GM23248 (cell line): ENCODE measurements around the gene PRKCQ. TPM values are rescaled to one million over a fixed set of nuclear protein-coding genes. Genes with fewer than 3 reads are reported as not detected.

Experiments used
- DNase-seq: peaks from one replicate; pipeline ENCODE4 v3.0.0-alpha.2; 2015
- H2AFZ ChIP-seq: fragments of 200-600 bp; sonication (generic); 2 replicates; pipeline ENCODE4 v1.6.1; 2016; ENCODE audit warnings: antibody characterized with exemption
- H3F3A ChIP-seq: fragments of 200-600 bp; sonication (generic); 2 replicates; pipeline ENCODE4 v1.6.1; 2016; ENCODE audit warnings: mild to moderate bottlenecking, antibody characterized with exemption, mixed run types; ENCODE audit not compliant: insufficient read depth
- H3K27ac ChIP-seq: fragments of 200-600 bp; sonication (generic); 2 replicates; pipeline ENCODE4 v1.5.1; 2016; ENCODE audit warnings: mild to moderate bottlenecking
- H3K27me3 ChIP-seq: fragments of 200-600 bp; sonication (generic); replicated peaks from 2 replicates; pipeline ENCODE4 v1.6.1; 2016; ENCODE audit warnings: mild to moderate bottlenecking; ENCODE audit not compliant: insufficient read depth
- H3K36me3 ChIP-seq: fragments of 200-600 bp; sonication (generic); 2 replicates; pipeline ENCODE4 v1.6.1; 2016; ENCODE audit warnings: low read depth, mild to moderate bottlenecking
- H3K4me1 ChIP-seq: fragments of 200-600 bp; sonication (generic); 2 replicates; pipeline ENCODE4 v1.6.1; 2016; ENCODE audit warnings: mild to moderate bottlenecking; ENCODE audit not compliant: insufficient read depth
- H3K4me2 ChIP-seq: fragments of 200-600 bp; sonication (generic); one replicate; pipeline ENCODE4 v1.6.1; 2016; ENCODE audit warnings: mild to moderate bottlenecking; ENCODE audit not compliant: unreplicated experiment
- H3K4me3 ChIP-seq: fragments of 200-600 bp; sonication (generic); 2 replicates; pipeline ENCODE4 v1.5.1; 2016; ENCODE audit warnings: mild to moderate bottlenecking
- H3K79me2 ChIP-seq: fragments of 200-600 bp; sonication (generic); 2 replicates; pipeline ENCODE4 v1.6.1; 2016; ENCODE audit warnings: mild to moderate bottlenecking; ENCODE audit not compliant: insufficient read depth
- H3K9ac ChIP-seq: fragments of 200-600 bp; sonication (generic); 2 replicates; pipeline ENCODE4 v1.6.1; 2016; ENCODE audit warnings: mild to moderate bottlenecking
- H3K9me2 ChIP-seq: fragments of 200-600 bp; sonication (generic); 2 replicates; pipeline ENCODE4 v1.6.1; 2016; ENCODE audit warnings: mixed run types, mild to moderate bottlenecking, moderate library complexity; ENCODE audit not compliant: insufficient read depth
- H3K9me3 ChIP-seq: fragments of 200-600 bp; sonication (generic); one replicate; pipeline ENCODE4 v1.6.1; 2017; ENCODE audit warnings: low read depth
- H4K20me1 ChIP-seq: fragments of 200-600 bp; sonication (generic); 2 replicates; pipeline ENCODE4 v1.6.0; 2016; ENCODE audit not compliant: insufficient read depth
- EZH2 ChIP-seq: fragments of 200-600 bp; sonication (generic); IDR thresholded peaks from 2 replicates; pipeline ENCODE4 v1.6.1; 2018; ENCODE audit warnings: antibody characterized with exemption, mild to moderate bottlenecking; ENCODE audit not compliant: insufficient read depth, poor library complexity, severe bottlenecking
- EZH2phosphoT487 ChIP-seq: fragments of 200-600 bp; sonication (generic); IDR thresholded peaks from 2 replicates; pipeline ENCODE4 v1.6.1; 2018; ENCODE audit warnings: antibody characterized with exemption, moderate library complexity, mild to moderate bottlenecking, low read depth; ENCODE audit not compliant: insufficient read depth
- WGBS, 2 experiments: methylation state at CpG; one replicate each; pipeline ENCODE4 v1.1.6; 2015 to 2017; ENCODE audit warnings: low lambda C conversion rate in 2 of 2, low coverage in 1 of 2; ENCODE audit errors: missing lambda C conversion rate in 2 of 2; 5-methylcytosine and 5-hydroxymethylcytosine counted together
- in situ Hi-C: fragments of 300-500 bp; cut with MboI; formaldehyde crosslinking; loops from 2 replicates; pipeline ENCODE4 v1.15.0; 2020
- polyA plus RNA-seq: library from polyadenylated mRNA; unstranded; fragments of >200 nt; fragmentation: Nextera tagmentation; extraction: Ambion mirVana; gene quantifications from 2 replicates; pipeline ENCODE4 v1.2.1, GENCODE V29; 2016
- total RNA-seq: library from RNA; depleted of rRNA; stranded (reverse); fragments of >200 nt; shearing (Covaris generic); gene quantifications from 2 replicates; pipeline ENCODE4 v1.2.3, GENCODE V29; 2014

Gene PRKCQ
- total and polyA plus RNA-seq, 2 experiments from 2014 or later = not detected

GRCh38 chr10:6530211-6530840, 49.8 kb downstream of the PRKCQ start:
- H3K4me3 ChIP-seq = no peak overlapping the region
- H4K20me1 ChIP-seq = no peaks in the 10 kb centered on the region
- peaks cover 6% of the 10 kb centered on the region; the same call in 1 of the 2 replicates for H3K27me3 ChIP-seq
- no peak overlapping the region for H3K4me2 ChIP-seq
- no peaks in the 10 kb centered on the region for H3K36me3 ChIP-seq
- TF ChIP-seq EZH2 (no peak), EZH2phosphoT487 (no peak)
- in situ Hi-C loops = no loop called here
- no peak overlapping the region for H3K9ac ChIP-seq
- H2AFZ ChIP-seq = no peak overlapping the region
- no peaks in the 10 kb centered on the region for H3K79me2 ChIP-seq
- H3K9me3 ChIP-seq = no peaks in the 10 kb centered on the region
- H3F3A ChIP-seq = no peaks in the 10 kb centered on the region
- 52 to 53% methylated on average over 18 of the region's 18 CpGs for WGBS, 2 experiments
- H3K9me2 ChIP-seq = no peaks in the 10 kb centered on the region
- H3K4me1 ChIP-seq = no peaks in the 10 kb centered on the region
- no peak for DNase-seq
- no peak overlapping the region for H3K27ac ChIP-seq

- H3K4me2 ChIP-seq = no peak overlapping the region
- H3K9me3 ChIP-seq = no peaks in the 10 kb centered on the region
- in situ Hi-C loops = no loop called here
- no peak overlapping the region for H3K27ac ChIP-seq
- H3K4me3 ChIP-seq = no peak overlapping the region
- H3K4me1 ChIP-seq = no peaks in the 10 kb centered on the region
- no peaks in the 10 kb centered on the region for H3K79me2 ChIP-seq
- DNase-seq = no peak
- H3K36me3 ChIP-seq = no peaks in the 10 kb centered on the region
- peaks cover 6% of the 10 kb centered on the region; the same call in 1 of the 2 replicates for H3K27me3 ChIP-seq
- no peaks in the 10 kb centered on the region for H4K20me1 ChIP-seq
- H2AFZ ChIP-seq = no peak overlapping the region
- H3K9ac ChIP-seq = no peak overlapping the region
- no peaks in the 10 kb centered on the region for H3K9me2 ChIP-seq
- H3F3A ChIP-seq = no peaks in the 10 kb centered on the region
- 16 to 23% methylated on average over 10 to 12 of the region's 12 CpGs for WGBS, 2 experiments
- TF ChIP-seq EZH2 = no peak
- TF ChIP-seq EZH2phosphoT487 = no peak
Measured at GRCh38 chr10:6528198-6528950, 51.7 kb downstream of the PRKCQ start.

GRCh38 chr10:6525599-6526165, 54.4 kb downstream of the PRKCQ start:
- peaks cover 6% of the 10 kb centered on the region; the same call in 1 of the 2 replicates for H3K27me3 ChIP-seq
- H3K4me1 ChIP-seq = no peaks in the 10 kb centered on the region
- H3K9ac ChIP-seq = no peak overlapping the region
- in situ Hi-C loops = no loop called here
- H3K79me2 ChIP-seq = no peaks in the 10 kb centered on the region
- H3K4me3 ChIP-seq = no peak overlapping the region
- TF ChIP-seq EZH2 (no peak), EZH2phosphoT487 (no peak)
- no peaks in the 10 kb centered on the region for H4K20me1 ChIP-seq
- no peaks in the 10 kb centered on the region for H3K36me3 ChIP-seq
- no peak overlapping the region for H3K27ac ChIP-seq
- H2AFZ ChIP-seq = no peak overlapping the region
- no peaks in the 10 kb centered on the region for H3K9me2 ChIP-seq
- no peaks in the 10 kb centered on the region for H3K9me3 ChIP-seq
- 27 to 30% methylated on average over 4 of the region's 4 CpGs for WGBS, 2 experiments
- H3F3A ChIP-seq = no peaks in the 10 kb centered on the region
- no peak for DNase-seq
- no peak overlapping the region for H3K4me2 ChIP-seq

- in situ Hi-C loops = no loop called here
- H3K9me3 ChIP-seq = no peaks in the 10 kb centered on the region
- H3F3A ChIP-seq = no peaks in the 10 kb centered on the region
- no peaks in the 10 kb centered on the region for H3K79me2 ChIP-seq
- H3K9me2 ChIP-seq = no peaks in the 10 kb centered on the region
- no peak overlapping the region for H3K9ac ChIP-seq
- H2AFZ ChIP-seq = no peak overlapping the region
- H3K27me3 ChIP-seq = peaks cover 1% of the 10 kb centered on the region; the same call in 1 of the 2 replicates
- H3K36me3 ChIP-seq = no peaks in the 10 kb centered on the region
- DNase-seq = no peak
- H4K20me1 ChIP-seq = no peaks in the 10 kb centered on the region
- WGBS, 2 experiments = 74 to 79% methylated on average over 6 of the region's 6 CpGs
- H3K4me2 ChIP-seq = no peak overlapping the region
- no peaks in the 10 kb centered on the region for H3K4me1 ChIP-seq
- H3K27ac ChIP-seq = no peak overlapping the region
- H3K4me3 ChIP-seq = no peak overlapping the region
- TF ChIP-seq EZH2phosphoT487 = no peak
- no peak for TF ChIP-seq EZH2
Measured at GRCh38 chr10:6522230-6522629, 57.8 kb downstream of the PRKCQ start.
